Lower leg skin (tissue), 3 donors: ENCODE results near the gene KIAA0586.

ENCODE experiments used
- POLR2A ChIP-seq, 2 donors: fragments of 450-650 bp; IDR thresholded peaks; one replicate each; pipeline ENCODE4 v1.6.1; 2016 to 2017; ENCODE audit warnings: antibody characterized with exemption in 2 of 2, mild to moderate bottlenecking in 1 of 2, moderate library complexity in 1 of 2
- TF ChIP-seq, protein P1 (sequence below), 3 donors: fragments of 450-650 bp; IDR thresholded peaks; one replicate each; pipeline ENCODE4 v1.5.1; 2016; ENCODE audit warnings: antibody characterized with exemption in 3 of 3, mild to moderate bottlenecking in 3 of 3, moderate library complexity in 2 of 3

DNA sequence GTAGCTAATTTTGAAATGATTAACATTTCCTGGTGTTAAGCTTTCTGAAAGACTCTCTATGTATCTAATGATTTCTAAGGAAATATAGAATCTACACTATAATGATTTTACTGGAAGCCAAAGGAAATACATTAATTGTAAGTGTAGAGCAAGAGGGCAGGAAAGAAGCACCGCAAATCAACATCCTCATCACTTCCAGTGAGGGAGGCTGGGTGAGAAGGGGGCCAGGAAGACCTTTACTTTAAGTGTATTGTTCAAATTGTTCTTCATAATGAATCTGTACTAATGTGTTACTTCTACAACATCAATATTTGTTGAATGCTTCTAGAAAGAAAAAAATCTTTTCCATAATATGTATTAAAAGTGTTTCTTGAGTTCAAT lies 144.9 kb downstream of the KIAA0586 start:
- TF ChIP-seq, protein P1, sequence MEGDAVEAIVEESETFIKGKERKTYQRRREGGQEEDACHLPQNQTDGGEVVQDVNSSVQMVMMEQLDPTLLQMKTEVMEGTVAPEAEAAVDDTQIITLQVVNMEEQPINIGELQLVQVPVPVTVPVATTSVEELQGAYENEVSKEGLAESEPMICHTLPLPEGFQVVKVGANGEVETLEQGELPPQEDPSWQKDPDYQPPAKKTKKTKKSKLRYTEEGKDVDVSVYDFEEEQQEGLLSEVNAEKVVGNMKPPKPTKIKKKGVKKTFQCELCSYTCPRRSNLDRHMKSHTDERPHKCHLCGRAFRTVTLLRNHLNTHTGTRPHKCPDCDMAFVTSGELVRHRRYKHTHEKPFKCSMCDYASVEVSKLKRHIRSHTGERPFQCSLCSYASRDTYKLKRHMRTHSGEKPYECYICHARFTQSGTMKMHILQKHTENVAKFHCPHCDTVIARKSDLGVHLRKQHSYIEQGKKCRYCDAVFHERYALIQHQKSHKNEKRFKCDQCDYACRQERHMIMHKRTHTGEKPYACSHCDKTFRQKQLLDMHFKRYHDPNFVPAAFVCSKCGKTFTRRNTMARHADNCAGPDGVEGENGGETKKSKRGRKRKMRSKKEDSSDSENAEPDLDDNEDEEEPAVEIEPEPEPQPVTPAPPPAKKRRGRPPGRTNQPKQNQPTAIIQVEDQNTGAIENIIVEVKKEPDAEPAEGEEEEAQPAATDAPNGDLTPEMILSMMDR (IDR thresholded peaks at IDR 0.05): no peak
- TF ChIP-seq POLR2A (IDR thresholded peaks at IDR 0.05): no peak
